Measurements from ENCODE around the gene FOXN3. TPM values are rescaled to one million over a fixed set of nuclear protein-coding genes. Genes with fewer than 3 reads are reported as not detected.

Gene FOXN3
- total and polyA plus RNA-seq, 10 of the 15 experiments (the other 5 are each of a cell fraction or from before 2014, with no cell fraction given): 4.5 to 68.9 (median 29.7) TPM

GRCh38 chr14:89406361-89406760 lies 10.7 kb downstream of the FOXN3 start:
- DNase-seq (ENCODE audit: low read depth, low spot score) (no peak), FAIRE-seq (no peak), ATAC-seq (no peak)
- Histone ChIP-seq H3K27me3 (replicated peaks in 1 of 2; ENCODE audit: control insufficient read depth in 2 of 2, insufficient read depth in 2 of 2, low read length in 1 of 2) (no peaks in the 10 kb centered on the region), H3K36me3 (ENCODE audit: control insufficient read depth in 2 of 2, insufficient read depth in 2 of 2, low read length in 1 of 2) (peaks cover 0 to 8% of the 10 kb centered on the region in 2 experiments; a peak in 3 of 4 replicates), H3K4me1 (ENCODE audit: control insufficient read depth, insufficient read depth, low read length) (peaks cover 28% of the 10 kb centered on the region), H4K20me1 (ENCODE audit: control insufficient read depth, insufficient read depth) (no peaks in the 10 kb centered on the region), H3K4me2 (ENCODE audit: control insufficient read depth, insufficient read depth) (no peak overlapping the region), H3K4me3 (no peak overlapping the region), H3K9ac (ENCODE audit: control insufficient read depth, insufficient read depth, low read length) (no peak overlapping the region), H3K27ac (ENCODE audit: control insufficient read depth, insufficient read depth) (no peak overlapping the region), H2AFZ (ENCODE audit: control insufficient read depth, low read depth, low read length) (no peak overlapping the region), H3K79me2 (ENCODE audit: control insufficient read depth, insufficient read depth, low read length) (peaks cover 84% of the 10 kb centered on the region), H3K9me3 (replicated peaks; ENCODE audit: control insufficient read depth, insufficient read depth, low read length) (no peaks in the 10 kb centered on the region; the same call in 1 of the 3 replicates)
- ChIA-PET SMC1A (ENCODE audit: uncharacterized antibody, unreplicated experiment) (interaction anchor here (0.9 to 1.6 kb wide), 7 partner anchors 9 to 366 kb away, joined by 3 to 9 read pairs (median 5); no protein-coding TSS in a partner anchor), POLR2A (no interaction called here), CTCF (interaction anchor here (0.6 to 1.5 kb wide), 7 partner anchors 9 to 229 kb away, joined by 3 to 5 read pairs (median 3); no protein-coding TSS in a partner anchor), RAD21 (ENCODE audit: unreplicated experiment) (interaction anchor here (0.6 to 1.6 kb wide), 4 partner anchors 8 to 229 kb away, joined by 3 to 7 read pairs (median 3); no protein-coding TSS in a partner anchor)
- intact Hi-C loops (cut with micrococcal nuclease; ENCODE audit: unreplicated experiment) (no loop called here), in situ Hi-C loops (cut with MboI) (no loop called here)
- no TSS peak for BruUV-seq (replicated peaks)
- TF ChIP-seq JUNB (IDR thresholded peaks at IDR 0.05) (no peak), NRF1 (conservative IDR thresholded peaks at IDR 0.05; ENCODE audit: low read depth, low read length) (no peak), E4F1 (IDR thresholded peaks at IDR 0.05; ENCODE audit: borderline replicate concordance, partially characterized antibody) (no peak), CHD1 (IDR thresholded peaks at IDR 0.05; ENCODE audit: low read depth, low read length) (no peak)
